Prostate gland (tissue), 2 donors: ENCODE data around the gene PALD1. TPM values are rescaled to one million over a fixed set of nuclear protein-coding genes. Genes with fewer than 3 reads are reported as not detected.

ENCODE experiments used
- DNase-seq: peaks from one replicate; pipeline ENCODE4 v3.0.0-alpha.2; 2019; ENCODE audit warnings: low spot score
- H3K27ac ChIP-seq, 2 donors: fragments of 200-600 bp; sonication (generic); 2 replicates each; pipeline ENCODE4 v1.5.1; 2017 to 2019
- H3K27me3 ChIP-seq: fragments of 200-600 bp; sonication (generic); replicated peaks from 2 replicates; pipeline ENCODE4 v1.5.1; 2019; ENCODE audit not compliant: insufficient read depth
- H3K36me3 ChIP-seq, 2 donors: fragments of 200-600 bp; sonication (generic); 1 replicate in 1 of 2; 2 replicates in 1 of 2; pipeline versions ENCODE4 v1.5.1 to v1.8.1; 2017 to 2019
- H3K4me1 ChIP-seq: fragments of 200-600 bp; sonication (generic); replicated peaks from 2 replicates; pipeline ENCODE4 v1.5.1; 2019
- H3K4me3 ChIP-seq, 2 donors: fragments of 200-600 bp; sonication (generic); 2 replicates each; pipeline ENCODE4 v1.5.1; 2017 to 2019
- H3K9me3 ChIP-seq: fragments of 200-600 bp; sonication (generic); 2 replicates; pipeline ENCODE4 v1.5.1; 2017
- POLR2A ChIP-seq: fragments of 450-650 bp; IDR thresholded peaks from one replicate; pipeline ENCODE4 v1.6.1; 2016; ENCODE audit warnings: antibody characterized with exemption, mild to moderate bottlenecking
- POLR2AphosphoS5 ChIP-seq: sonication (generic); formaldehyde crosslinking; IDR thresholded peaks from one replicate; pipeline ENCODE4 v1.6.1; 2017; ENCODE audit warnings: antibody characterized with exemption
- WGBS: methylation state at CpG from one replicate; pipeline ENCODE4 v1.1.5; 2018; 5-methylcytosine and 5-hydroxymethylcytosine counted together
- intact Hi-C: fragments of 100-400 bp; cut with DNase I; formaldehyde crosslinking; loops from one replicate; pipeline ENCODE4 v1.14.2; 2022
- total RNA-seq, 2 donors: library from RNA; depleted of rRNA; stranded (reverse); fragments of >200 nt; gene quantifications; one replicate each; pipeline ENCODE4 v1.1.0, GENCODE V29; 2016
- TF ChIP-seq, protein P1 (sequence below), 4 experiments: fragments of 200-600 bp in 2 of 4; fragments of 450-650 bp in 2 of 4; sonication (generic) in 2 of 4; IDR thresholded peaks; 1 replicate in 3 of 4; 2 replicates in 1 of 4; pipeline ENCODE4 v1.5.1; 2016 to 2019; ENCODE audit warnings: antibody characterized with exemption in 4 of 4, mild to moderate bottlenecking in 2 of 4, moderate library complexity in 2 of 4

PALD1 gene
- total RNA-seq, 2 donors from 2014 or later: 6.6 to 12.4 TPM

DNA sequence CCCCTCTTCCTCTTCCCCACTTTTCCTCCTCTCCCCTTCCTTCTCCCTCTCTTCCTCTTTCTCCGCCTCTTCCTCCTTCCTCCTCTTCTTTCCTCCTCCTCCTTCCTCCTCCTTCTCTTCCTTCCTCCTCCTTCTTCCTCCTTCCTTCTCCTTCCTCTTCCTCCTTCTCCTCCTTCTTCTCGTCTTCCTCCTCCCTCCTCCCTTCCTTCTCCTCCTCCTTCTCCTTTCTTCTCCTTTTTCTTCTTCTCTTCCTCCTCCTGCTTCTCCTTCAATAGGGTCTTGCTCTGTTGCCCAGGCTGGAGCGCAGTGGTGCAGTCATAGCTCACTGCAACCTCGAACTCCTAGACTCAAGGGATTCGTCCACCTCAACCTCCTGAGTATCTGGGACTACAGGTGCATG is 56.9 kb downstream of the PALD1 start:
- H3K4me1 ChIP-seq: no peaks in the 10 kb centered on the region
- no peak overlapping the region for H3K4me3 ChIP-seq
- no peaks in the 10 kb centered on the region for H3K36me3 ChIP-seq
- WGBS: 87% methylated on average over 5 of the region's 5 CpGs
- intact Hi-C loops: loop anchor here (10.0 kb wide), 1 partner anchor 311 kb away; no protein-coding TSS in a partner anchor
- H3K9me3 ChIP-seq: no peaks in the 10 kb centered on the region
- no peak for DNase-seq
- TF ChIP-seq, protein P1, sequence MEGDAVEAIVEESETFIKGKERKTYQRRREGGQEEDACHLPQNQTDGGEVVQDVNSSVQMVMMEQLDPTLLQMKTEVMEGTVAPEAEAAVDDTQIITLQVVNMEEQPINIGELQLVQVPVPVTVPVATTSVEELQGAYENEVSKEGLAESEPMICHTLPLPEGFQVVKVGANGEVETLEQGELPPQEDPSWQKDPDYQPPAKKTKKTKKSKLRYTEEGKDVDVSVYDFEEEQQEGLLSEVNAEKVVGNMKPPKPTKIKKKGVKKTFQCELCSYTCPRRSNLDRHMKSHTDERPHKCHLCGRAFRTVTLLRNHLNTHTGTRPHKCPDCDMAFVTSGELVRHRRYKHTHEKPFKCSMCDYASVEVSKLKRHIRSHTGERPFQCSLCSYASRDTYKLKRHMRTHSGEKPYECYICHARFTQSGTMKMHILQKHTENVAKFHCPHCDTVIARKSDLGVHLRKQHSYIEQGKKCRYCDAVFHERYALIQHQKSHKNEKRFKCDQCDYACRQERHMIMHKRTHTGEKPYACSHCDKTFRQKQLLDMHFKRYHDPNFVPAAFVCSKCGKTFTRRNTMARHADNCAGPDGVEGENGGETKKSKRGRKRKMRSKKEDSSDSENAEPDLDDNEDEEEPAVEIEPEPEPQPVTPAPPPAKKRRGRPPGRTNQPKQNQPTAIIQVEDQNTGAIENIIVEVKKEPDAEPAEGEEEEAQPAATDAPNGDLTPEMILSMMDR (IDR thresholded peaks at IDR 0.05): no peak
- no peak for TF ChIP-seq POLR2AphosphoS5
- no peak for TF ChIP-seq POLR2A
- H3K27me3 ChIP-seq: no peaks in the 10 kb centered on the region
- no peak overlapping the region for H3K27ac ChIP-seq

DNA sequence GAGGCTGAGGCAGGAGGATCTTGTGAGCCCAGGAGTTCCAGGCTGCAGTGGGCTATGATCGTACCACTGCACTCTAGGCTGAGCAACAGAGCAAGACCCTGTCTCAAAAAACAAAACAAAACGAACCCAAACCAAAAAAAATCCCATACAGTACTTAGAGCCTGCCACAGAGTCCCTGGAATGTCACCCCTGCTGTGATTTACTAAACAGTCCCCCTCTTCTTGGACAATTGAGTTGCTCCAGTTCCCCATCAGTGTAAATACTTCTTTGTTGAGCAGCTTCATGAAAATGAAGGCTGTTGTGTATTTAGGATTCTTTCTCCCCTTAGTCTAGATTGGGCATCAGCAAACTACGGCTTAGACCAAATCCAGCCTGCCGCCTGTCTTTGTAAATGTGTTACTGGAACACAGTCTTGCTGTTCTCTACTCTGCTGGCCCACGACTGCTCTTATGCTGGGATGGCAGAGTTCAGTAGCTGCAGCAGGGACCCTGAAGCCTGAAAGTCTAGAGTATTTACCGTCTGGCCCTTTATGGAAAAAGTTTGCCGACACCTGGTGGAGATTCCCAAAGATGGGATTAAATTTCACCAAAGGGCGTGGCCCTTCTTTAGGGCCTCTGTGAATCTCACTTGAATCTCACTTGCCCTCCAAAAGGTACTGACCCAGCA is 57.8 kb downstream of the PALD1 start:
- no peaks in the 10 kb centered on the region for H3K36me3 ChIP-seq
- intact Hi-C loops: loop anchor here (10.0 kb wide), 1 partner anchor 312 kb away; no protein-coding TSS in a partner anchor
- TF ChIP-seq POLR2AphosphoS5 (no peak), POLR2A (no peak)
- TF ChIP-seq, protein P1 (IDR thresholded peaks at IDR 0.05): no peak
- 67% methylated on average over 8 of the region's 8 CpGs for WGBS
- no peak overlapping the region for H3K4me3 ChIP-seq
- no peak overlapping the region for H3K27ac ChIP-seq
- H3K4me1 ChIP-seq: no peaks in the 10 kb centered on the region
- DNase-seq: no peak
- no peaks in the 10 kb centered on the region for H3K27me3 ChIP-seq
- H3K9me3 ChIP-seq: no peaks in the 10 kb centered on the region

DNA sequence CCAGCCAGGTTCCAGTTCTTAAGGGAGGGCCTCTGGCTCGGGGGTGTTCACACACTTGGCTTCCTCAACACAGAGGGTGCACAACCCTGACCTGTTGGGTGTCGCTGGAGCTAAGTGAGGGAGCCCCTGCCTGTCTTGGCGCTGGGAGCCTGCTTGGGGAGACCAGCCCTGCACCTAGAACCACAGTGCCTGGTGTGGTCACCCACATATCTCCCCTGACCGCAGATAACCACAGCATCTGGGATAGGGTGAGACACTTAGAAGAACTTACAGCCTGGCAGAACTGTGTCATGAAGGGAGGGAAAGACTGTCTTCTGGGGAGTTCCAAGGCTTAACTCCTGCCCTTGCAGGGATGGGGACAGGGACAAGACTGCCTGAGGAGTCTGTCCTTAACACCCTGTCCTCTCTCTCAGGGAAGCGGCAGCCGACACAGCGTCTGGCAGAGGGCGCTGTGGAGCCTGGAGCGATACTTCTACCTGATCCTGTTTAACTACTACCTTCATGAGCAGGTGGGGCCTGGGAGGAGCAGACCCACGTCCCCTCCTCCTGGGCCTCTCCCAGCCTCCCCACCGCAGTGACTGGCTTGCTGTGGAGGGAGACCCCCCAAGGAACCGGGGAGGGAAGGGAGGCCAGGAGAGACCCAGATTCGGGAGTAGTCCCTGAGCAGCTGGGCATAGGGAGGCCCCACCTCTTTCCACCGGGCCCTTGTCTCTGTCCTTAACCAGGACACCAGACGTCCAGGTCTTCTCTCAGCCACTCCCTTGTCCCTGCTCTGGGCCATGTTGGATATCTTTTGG is 59.0 kb downstream of the PALD1 start:
- TF ChIP-seq POLR2A: no peak
- no peak for TF ChIP-seq POLR2AphosphoS5
- TF ChIP-seq, protein P1 (IDR thresholded peaks at IDR 0.05): no peak
- 67% methylated on average over 15 of the region's 15 CpGs for WGBS
- no peak overlapping the region for H3K4me3 ChIP-seq
- intact Hi-C loops: loop anchor here (10.0 kb wide), 1 partner anchor 313 kb away; no protein-coding TSS in a partner anchor
- no peaks in the 10 kb centered on the region for H3K4me1 ChIP-seq
- H3K9me3 ChIP-seq: no peaks in the 10 kb centered on the region
- no peak overlapping the region for H3K27ac ChIP-seq
- H3K36me3 ChIP-seq: no peaks in the 10 kb centered on the region
- no peaks in the 10 kb centered on the region for H3K27me3 ChIP-seq
- no peak for DNase-seq

DNA sequence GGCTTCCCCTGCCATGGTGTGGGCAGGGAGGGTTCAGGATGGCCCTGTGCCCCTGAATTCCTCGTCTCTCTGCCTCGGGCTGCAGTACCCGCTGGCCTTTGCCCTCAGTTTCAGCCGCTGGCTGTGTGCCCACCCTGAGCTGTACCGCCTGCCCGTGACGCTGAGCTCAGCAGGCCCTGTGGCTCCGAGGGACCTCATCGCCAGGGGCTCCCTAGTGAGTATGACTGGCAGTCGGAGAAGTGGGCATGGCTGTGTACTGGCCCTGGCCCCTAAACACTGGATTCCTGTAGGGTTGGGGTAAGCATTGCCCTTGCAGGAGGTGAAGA is 59.6 kb downstream of the PALD1 start:
- no peak overlapping the region for H3K27ac ChIP-seq
- TF ChIP-seq POLR2A: no peak
- no peak for DNase-seq
- 91% methylated on average over 10 of the region's 10 CpGs for WGBS
- no peaks in the 10 kb centered on the region for H3K4me1 ChIP-seq
- H3K9me3 ChIP-seq: no peaks in the 10 kb centered on the region
- H3K36me3 ChIP-seq: no peaks in the 10 kb centered on the region
- intact Hi-C loops: loop anchor here (10.0 kb wide), 1 partner anchor 313 kb away; no protein-coding TSS in a partner anchor
- H3K4me3 ChIP-seq: no peak overlapping the region
- no peaks in the 10 kb centered on the region for H3K27me3 ChIP-seq

DNA sequence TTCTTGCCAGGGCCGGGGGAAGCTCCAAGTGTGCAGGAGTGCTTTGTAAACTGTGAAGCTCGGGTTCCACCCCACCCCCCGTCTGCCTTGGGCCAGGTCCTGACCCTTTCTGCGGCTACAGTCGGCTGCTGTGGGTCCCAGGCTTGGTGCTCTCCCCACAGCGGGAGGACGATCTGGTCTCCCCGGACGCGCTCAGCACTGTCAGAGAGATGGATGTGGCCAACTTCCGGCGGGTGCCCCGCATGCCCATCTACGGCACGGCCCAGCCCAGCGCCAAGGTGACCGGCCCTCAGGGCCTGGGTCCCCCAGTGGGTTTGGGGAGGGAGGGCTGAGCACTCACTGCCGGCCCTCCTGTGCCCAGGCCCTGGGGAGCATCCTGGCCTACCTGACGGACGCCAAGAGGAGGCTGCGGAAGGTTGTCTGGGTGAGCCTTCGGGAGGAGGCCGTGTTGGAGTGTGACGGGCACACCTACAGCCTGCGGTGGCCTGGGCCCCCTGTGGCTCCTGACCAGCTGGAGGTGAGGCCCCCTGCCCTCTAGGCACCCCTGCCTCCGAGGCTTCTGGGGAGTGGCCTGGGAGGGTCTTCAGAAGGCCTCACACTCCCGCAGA is 60.3 kb downstream of the PALD1 start:
- TF ChIP-seq POLR2AphosphoS5: no peak
- TF ChIP-seq, protein P1 (IDR thresholded peaks at IDR 0.05): no peak
- TF ChIP-seq POLR2A: no peak
- Histone ChIP-seq H3K4me3 (no peak overlapping the region), H3K36me3 (no peaks in the 10 kb centered on the region), H3K27me3 (no peaks in the 10 kb centered on the region), H3K4me1 (no peaks in the 10 kb centered on the region), H3K9me3 (no peaks in the 10 kb centered on the region), H3K27ac (no peak overlapping the region)
- DNase-seq: no peak
- 96% methylated on average over 27 of the region's 27 CpGs for WGBS
- intact Hi-C loops: loop anchor here (10.0 kb wide), 1 partner anchor 314 kb away; no protein-coding TSS in a partner anchor
